Suprapubic skin (tissue), 4 donors: ENCODE measurements around the gene DCBLD1. TPM values are rescaled to one million over a fixed set of nuclear protein-coding genes. Genes with fewer than 3 reads are reported as not detected.

Experiments used
- DNase-seq, 2 donors: peaks; one replicate each; pipeline ENCODE4 v3.0.0-alpha.2; 2019; ENCODE audit warnings: low spot score in 2 of 2
- H3K27ac ChIP-seq: fragments of 200-600 bp; sonication (generic); one replicate; pipeline ENCODE4 v1.5.1; 2019
- H3K27me3 ChIP-seq: fragments of 200-600 bp; sonication (generic); one replicate; pipeline ENCODE4 v1.5.1; 2019
- H3K36me3 ChIP-seq: fragments of 200-600 bp; sonication (generic); one replicate; pipeline ENCODE4 v1.5.1; 2019
- H3K4me1 ChIP-seq: fragments of 200-600 bp; sonication (generic); one replicate; pipeline ENCODE4 v1.5.1; 2019
- H3K4me3 ChIP-seq: fragments of 200-600 bp; sonication (generic); one replicate; pipeline ENCODE4 v1.5.1; 2019; ENCODE audit warnings: mild to moderate bottlenecking
- H3K9me3 ChIP-seq: fragments of 200-600 bp; sonication (generic); one replicate; pipeline ENCODE4 v1.5.1; 2019
- EP300 ChIP-seq: sonication (generic); formaldehyde crosslinking; IDR thresholded peaks from one replicate; pipeline ENCODE4 v1.6.1; 2017; ENCODE audit warnings: antibody characterized with exemption
- POLR2A ChIP-seq, 2 donors: fragments of 450-650 bp; IDR thresholded peaks; one replicate each; pipeline ENCODE4 v1.6.1; 2017; ENCODE audit warnings: antibody characterized with exemption in 2 of 2, mild to moderate bottlenecking in 2 of 2, moderate library complexity in 2 of 2
- POLR2AphosphoS5 ChIP-seq, 3 donors: sonication (generic); formaldehyde crosslinking; IDR thresholded peaks; one replicate each; pipeline ENCODE4 v1.6.1; 2017; ENCODE audit warnings: antibody characterized with exemption in 3 of 3
- WGBS: methylation state at CpG from one replicate; pipeline ENCODE4 v1.1.5; 2018; 5-methylcytosine and 5-hydroxymethylcytosine counted together
- total RNA-seq, 4 donors: library from RNA; depleted of rRNA; stranded (reverse); fragments of >200 nt; gene quantifications; one replicate each; pipeline ENCODE4 v1.1.0, GENCODE V29; 2016
- TF ChIP-seq, protein P1 (sequence below), 2 donors: fragments of 200-600 bp in 1 of 2; fragments of 450-650 bp in 1 of 2; sonication (generic) in 1 of 2; IDR thresholded peaks; one replicate each; pipeline ENCODE4 v1.5.1; 2016 to 2019; ENCODE audit warnings: antibody characterized with exemption in 2 of 2, mild to moderate bottlenecking in 1 of 2, moderate library complexity in 1 of 2

The DCBLD1 gene
- total RNA-seq, 4 donors from 2014 or later: 3.6 to 15.7 (median 4.9) TPM

DNA sequence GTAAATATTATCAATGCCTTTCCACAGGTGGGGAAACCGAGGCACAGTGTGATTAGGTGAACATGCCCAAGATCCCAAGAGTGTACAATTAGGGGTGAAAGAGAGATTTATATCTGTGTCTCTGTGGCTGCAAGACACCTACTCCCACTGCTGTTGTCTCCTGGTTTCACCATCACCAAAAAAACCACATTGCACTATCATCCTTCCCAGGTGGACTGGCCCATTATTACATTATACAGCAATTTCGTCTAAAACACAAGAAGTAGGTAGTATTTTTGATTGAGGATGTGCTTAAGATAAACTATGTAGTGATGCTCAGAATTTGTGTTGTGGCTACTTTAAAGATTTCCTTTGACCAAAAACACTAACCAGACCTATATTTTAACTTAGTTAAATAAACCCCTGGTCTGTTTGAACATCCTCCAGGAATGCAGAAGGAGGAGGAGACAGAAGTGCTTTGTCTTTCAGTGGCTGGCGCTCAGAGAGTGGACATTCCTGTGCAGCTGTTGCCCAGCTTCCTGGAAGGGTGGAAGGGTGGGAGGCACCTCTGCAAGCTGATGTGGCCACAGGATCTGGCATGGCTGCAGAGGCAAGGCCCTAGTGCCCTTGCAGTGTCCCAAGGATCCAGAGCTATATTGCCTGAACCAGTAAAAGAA is 23.8 kb downstream of the DCBLD1 start:
- no peak for DNase-seq
- no peak for TF ChIP-seq POLR2AphosphoS5 (IDR thresholded peaks at IDR 0.05)
- TF ChIP-seq POLR2A (IDR thresholded peaks at IDR 0.05): no peak
- TF ChIP-seq, protein P1, sequence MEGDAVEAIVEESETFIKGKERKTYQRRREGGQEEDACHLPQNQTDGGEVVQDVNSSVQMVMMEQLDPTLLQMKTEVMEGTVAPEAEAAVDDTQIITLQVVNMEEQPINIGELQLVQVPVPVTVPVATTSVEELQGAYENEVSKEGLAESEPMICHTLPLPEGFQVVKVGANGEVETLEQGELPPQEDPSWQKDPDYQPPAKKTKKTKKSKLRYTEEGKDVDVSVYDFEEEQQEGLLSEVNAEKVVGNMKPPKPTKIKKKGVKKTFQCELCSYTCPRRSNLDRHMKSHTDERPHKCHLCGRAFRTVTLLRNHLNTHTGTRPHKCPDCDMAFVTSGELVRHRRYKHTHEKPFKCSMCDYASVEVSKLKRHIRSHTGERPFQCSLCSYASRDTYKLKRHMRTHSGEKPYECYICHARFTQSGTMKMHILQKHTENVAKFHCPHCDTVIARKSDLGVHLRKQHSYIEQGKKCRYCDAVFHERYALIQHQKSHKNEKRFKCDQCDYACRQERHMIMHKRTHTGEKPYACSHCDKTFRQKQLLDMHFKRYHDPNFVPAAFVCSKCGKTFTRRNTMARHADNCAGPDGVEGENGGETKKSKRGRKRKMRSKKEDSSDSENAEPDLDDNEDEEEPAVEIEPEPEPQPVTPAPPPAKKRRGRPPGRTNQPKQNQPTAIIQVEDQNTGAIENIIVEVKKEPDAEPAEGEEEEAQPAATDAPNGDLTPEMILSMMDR (IDR thresholded peaks at IDR 0.05): no peak
- TF ChIP-seq EP300: no peak
- 81% methylated on average over 3 of the region's 3 CpGs for WGBS

DNA sequence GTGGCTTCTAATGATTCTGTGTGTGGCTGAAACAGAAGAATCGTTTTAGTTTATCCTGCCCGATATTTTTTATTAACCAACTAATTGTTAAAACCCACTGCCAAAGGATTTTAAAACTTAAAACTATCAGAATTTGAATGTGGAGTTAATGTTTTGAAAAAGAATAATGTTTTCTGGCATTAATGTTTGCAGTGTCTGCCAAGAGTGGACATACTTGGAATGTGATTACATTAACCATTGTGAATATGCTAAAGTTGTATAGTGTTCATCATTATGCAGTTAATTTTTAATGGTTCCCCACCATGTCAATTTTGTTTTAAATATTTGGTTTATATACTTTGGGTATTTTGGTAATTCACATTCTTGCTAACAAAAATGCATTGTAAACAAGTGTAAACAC is 24.4 kb downstream of the DCBLD1 start:
- Histone ChIP-seq H3K36me3 (no peaks in the 10 kb centered on the region), H3K4me1 (no peaks in the 10 kb centered on the region), H3K9me3 (no peaks in the 10 kb centered on the region), H3K27me3 (no peaks in the 10 kb centered on the region), H3K4me3 (no peak overlapping the region), H3K27ac (no peak overlapping the region)
- no peak for DNase-seq
- TF ChIP-seq, protein P1 (IDR thresholded peaks at IDR 0.05): no peak
- no peak for TF ChIP-seq POLR2A (IDR thresholded peaks at IDR 0.05)
- TF ChIP-seq POLR2AphosphoS5 (IDR thresholded peaks at IDR 0.05): no peak
- whole genome bisulfite sequencing: 58% methylated on average over 2 of the region's 2 CpGs

More for the DNA sequence above, 23.8 kb downstream of the DCBLD1 start:
- no peaks in the 10 kb centered on the region for H3K36me3 ChIP-seq
- no peaks in the 10 kb centered on the region for H3K27me3 ChIP-seq
- no peak overlapping the region for H3K27ac ChIP-seq
- no peaks in the 10 kb centered on the region for H3K4me1 ChIP-seq
- H3K9me3 ChIP-seq: no peaks in the 10 kb centered on the region
- H3K4me3 ChIP-seq: no peak overlapping the region

DNA sequence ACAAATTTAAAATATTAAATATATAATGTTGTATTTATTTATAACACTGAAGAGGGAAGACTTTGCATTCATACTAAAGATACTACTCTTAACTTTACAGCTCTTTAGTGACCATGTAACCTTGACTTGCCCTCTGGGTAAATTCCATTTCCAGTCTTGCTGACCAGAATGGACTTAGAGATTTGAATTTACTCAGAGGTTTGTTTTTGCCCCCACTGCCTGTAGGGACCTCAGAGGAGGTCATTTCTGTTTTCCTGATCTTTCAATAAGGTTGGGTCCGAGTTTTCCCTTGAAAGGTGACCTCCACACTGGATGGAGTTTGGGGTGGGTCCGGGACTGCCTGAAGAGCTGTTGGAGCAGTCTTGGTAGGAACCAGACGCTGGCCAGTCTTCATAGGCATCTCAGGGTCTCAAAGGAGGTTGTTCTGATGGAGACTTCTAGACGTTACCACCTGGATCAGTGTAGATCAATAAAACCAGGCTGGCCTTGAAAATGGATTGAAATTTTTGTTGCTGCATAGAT is 26.0 kb downstream of the DCBLD1 start:
- no peak for DNase-seq
- H3K4me1 ChIP-seq: no peaks in the 10 kb centered on the region
- H3K27me3 ChIP-seq: no peaks in the 10 kb centered on the region
- H3K36me3 ChIP-seq: no peaks in the 10 kb centered on the region
- no peak overlapping the region for H3K4me3 ChIP-seq
- no peak overlapping the region for H3K27ac ChIP-seq
- TF ChIP-seq EP300 (no peak), POLR2AphosphoS5 (IDR thresholded peaks at IDR 0.05) (no peak), POLR2A (IDR thresholded peaks at IDR 0.05) (no peak)
- TF ChIP-seq, protein P1 (IDR thresholded peaks at IDR 0.05): no peak
- WGBS: 86% methylated on average over 4 of the region's 4 CpGs
- H3K9me3 ChIP-seq: no peaks in the 10 kb centered on the region

DNA sequence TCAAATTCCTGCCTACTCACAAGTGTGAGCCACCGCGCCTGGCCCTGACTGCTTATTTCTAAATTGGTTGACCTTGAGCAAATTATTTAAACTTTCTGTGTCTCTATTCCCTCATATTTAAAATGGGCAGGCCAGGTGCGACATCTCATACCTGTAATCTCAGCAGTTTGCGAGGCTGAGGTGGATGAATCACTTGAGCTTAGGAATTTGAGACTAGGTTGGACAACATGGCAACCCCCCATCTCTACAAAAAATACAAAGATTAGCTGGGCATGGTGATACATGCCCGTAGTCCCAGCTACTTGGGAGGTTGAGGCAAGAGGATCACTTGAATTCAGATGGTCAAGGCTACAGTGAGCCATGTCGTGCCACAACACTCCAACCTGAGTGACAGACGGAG is 26.5 kb downstream of the DCBLD1 start:
- no peak for DNase-seq
- no peak overlapping the region for H3K27ac ChIP-seq
- WGBS: 98% methylated on average over 7 of the region's 7 CpGs
- H3K4me1 ChIP-seq: no peaks in the 10 kb centered on the region
- H3K9me3 ChIP-seq: no peaks in the 10 kb centered on the region
- H3K4me3 ChIP-seq: no peak overlapping the region
- TF ChIP-seq, protein P1 (IDR thresholded peaks at IDR 0.05): no peak
- no peak for TF ChIP-seq EP300
- no peak for TF ChIP-seq POLR2AphosphoS5 (IDR thresholded peaks at IDR 0.05)
- TF ChIP-seq POLR2A (IDR thresholded peaks at IDR 0.05): no peak
- no peaks in the 10 kb centered on the region for H3K36me3 ChIP-seq
- H3K27me3 ChIP-seq: no peaks in the 10 kb centered on the region

DNA sequence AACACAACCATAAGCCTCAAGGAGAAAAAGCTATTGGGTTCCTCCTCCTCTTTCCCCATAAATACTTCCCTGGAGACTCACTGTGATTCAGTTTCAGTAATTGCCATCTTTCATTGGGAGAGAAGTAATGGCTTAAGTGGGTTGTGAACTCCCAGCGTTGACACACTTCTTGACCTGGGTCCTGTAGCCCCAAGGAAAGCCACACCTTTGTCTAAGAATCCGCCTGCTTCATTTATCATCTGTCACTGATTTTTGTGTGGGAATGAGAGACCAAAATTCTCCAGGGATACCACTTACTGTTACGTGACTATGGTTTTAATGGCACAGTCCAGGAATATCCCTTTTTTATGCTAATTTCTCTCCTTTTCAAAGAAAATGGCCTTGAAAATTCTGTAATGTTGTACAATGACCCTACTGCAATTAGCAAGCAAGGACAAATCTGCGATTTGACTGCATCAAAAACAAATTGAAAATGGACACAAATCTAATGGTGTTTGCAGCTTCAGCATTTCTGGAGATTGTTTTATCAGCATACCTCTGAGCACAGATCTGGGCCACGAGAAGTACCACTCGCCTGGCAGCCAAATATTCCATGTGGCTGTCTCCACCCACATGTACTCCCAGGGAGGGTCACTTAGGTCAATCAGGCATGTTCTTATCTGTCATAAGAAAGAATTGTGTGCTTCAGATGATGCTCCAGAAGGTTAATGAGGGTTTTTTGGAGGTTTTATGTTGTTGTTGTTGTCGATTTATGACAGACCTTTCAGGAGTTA is 29.8 kb downstream of the DCBLD1 start:
- H3K4me1 ChIP-seq: no peaks in the 10 kb centered on the region
- H3K36me3 ChIP-seq: no peaks in the 10 kb centered on the region
- DNase-seq: no peak
- TF ChIP-seq, protein P1 (IDR thresholded peaks at IDR 0.05): no peak
- no peak for TF ChIP-seq POLR2AphosphoS5 (IDR thresholded peaks at IDR 0.05)
- TF ChIP-seq EP300: no peak
- TF ChIP-seq POLR2A (IDR thresholded peaks at IDR 0.05): no peak
- H3K27me3 ChIP-seq: no peaks in the 10 kb centered on the region
- 83% methylated on average over 7 of the region's 7 CpGs for WGBS
- H3K27ac ChIP-seq: no peak overlapping the region
- H3K9me3 ChIP-seq: no peaks in the 10 kb centered on the region
- no peak overlapping the region for H3K4me3 ChIP-seq
